GM10266 (cell line): ENCODE results near the gene ABHD16A.
A peak's percentile ranks its signal among the peaks of the same experiment; 100 is the strongest.

Source experiments
- DNase-seq: peaks from one replicate; pipeline ENCODE4 v3.0.0; 2012; ENCODE audit errors: extremely low spot score
- TF ChIP-seq, protein P1 (sequence below): IDR thresholded peaks from 2 replicates; pipeline ENCODE4 v1.5.1; 2012; ENCODE audit warnings: mild to moderate bottlenecking, low read depth; ENCODE audit not compliant: control insufficient read depth, insufficient read depth; ENCODE audit errors: missing control alignments

Gene ABHD16A

DNA sequence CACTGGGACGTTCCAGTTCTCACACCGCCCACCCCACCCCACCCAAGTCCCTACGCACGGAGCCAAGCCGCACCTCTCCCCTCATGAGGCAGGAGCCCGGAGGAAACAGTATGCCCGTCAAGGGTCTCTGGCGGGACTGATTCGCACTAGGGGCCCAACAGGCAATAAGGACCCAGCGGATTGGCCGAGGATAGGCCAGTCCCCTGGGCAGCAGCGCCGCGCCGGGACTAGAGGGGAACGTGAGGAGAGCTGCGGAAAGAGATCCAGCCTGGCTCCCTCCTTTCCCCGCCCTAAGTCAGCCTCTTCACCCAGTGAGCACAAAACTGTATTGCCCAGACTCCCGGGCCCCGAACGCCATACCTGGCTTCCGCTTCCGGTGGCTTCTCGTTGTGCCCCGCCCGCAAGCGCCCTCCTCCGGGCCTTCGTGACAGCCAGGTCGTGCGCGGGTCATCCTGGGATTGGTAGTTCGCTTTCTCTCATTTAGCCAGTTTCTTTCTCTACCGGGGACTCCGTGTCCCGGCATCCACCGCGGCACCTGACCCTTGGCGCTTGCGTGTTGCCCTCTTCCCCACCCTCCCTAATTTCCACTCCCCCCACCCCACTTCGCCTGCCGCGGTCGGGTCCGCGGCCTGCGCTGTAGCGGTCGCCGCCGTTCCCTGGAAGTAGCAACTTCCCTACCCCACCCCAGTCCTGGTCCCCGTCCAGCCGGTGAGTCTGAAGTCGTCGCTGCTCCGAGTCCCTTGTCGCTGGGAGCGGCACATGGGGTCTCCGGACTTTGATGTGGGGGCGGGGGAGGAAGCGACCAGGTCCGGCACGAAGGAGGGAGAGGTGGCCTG lies 37.4 kb downstream of the ABHD16A start, which contains the start of gene CSNK2B:
Gene CSNK2B (plus strand): TSS at position 580 of the 836 bp plus-strand sequence. CDS start 752 bp downstream, outside the sequence.
- TF ChIP-seq, protein P1, sequence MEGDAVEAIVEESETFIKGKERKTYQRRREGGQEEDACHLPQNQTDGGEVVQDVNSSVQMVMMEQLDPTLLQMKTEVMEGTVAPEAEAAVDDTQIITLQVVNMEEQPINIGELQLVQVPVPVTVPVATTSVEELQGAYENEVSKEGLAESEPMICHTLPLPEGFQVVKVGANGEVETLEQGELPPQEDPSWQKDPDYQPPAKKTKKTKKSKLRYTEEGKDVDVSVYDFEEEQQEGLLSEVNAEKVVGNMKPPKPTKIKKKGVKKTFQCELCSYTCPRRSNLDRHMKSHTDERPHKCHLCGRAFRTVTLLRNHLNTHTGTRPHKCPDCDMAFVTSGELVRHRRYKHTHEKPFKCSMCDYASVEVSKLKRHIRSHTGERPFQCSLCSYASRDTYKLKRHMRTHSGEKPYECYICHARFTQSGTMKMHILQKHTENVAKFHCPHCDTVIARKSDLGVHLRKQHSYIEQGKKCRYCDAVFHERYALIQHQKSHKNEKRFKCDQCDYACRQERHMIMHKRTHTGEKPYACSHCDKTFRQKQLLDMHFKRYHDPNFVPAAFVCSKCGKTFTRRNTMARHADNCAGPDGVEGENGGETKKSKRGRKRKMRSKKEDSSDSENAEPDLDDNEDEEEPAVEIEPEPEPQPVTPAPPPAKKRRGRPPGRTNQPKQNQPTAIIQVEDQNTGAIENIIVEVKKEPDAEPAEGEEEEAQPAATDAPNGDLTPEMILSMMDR: no peak
- DNase-seq: peak; percentile 95

- TF ChIP-seq, protein P1: no peak
- peak; percentile 83 for DNase-seq
Observed at GRCh38 chr6:31664790-31665500, 38.2 kb downstream of the ABHD16A start, which contains the start of gene GPANK1. GPANK1 (minus strand) TSS chr6:31664997; CDS start chr6:31664478, 519 bp downstream.

DNA sequence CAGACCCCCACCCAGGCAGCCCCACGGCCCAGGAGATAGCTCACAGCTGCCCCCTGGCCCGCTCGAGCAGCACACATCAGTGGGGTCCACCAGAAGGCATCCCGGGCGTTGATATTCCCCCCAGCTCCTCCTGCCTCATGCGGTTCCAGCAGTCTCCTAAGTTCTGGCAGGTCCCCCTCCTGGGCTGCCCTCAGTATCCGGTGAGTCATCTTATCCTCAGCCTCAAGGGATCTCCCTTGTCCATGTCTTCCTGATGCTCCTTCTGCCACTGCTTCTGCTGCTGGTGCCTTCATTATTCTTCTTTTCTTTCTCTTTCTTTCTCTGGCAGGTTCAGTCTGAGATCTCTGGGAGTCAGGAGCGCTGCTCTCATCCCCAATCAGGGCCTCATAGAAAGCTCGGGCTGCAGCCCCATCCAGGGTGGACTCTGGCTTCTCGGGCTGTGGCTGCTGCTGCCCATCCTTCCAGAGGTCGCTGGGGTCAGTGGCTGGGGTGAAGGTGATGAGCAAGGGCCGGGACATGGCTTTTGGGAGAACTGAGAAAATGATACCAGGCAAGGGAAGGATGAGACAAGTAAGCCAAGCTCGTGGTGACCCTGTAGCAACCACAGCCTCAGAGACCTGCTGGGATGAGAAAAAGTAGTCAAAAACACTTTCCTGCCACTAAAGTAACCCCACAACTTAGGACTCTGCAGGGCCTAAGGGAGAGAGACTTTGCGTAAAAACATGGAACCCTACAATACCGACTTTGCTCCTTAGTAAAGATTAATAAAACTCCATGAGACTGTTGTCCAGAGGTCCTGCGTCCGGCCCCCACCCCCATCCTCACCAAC lies 38.9 kb downstream of the ABHD16A start:
- TF ChIP-seq, protein P1: no peak
- no peak for DNase-seq

- TF ChIP-seq, protein P1: no peak
- no peak for DNase-seq
Observed at GRCh38 chr6:31663126-31663960, 39.8 kb downstream of the ABHD16A start.

DNA sequence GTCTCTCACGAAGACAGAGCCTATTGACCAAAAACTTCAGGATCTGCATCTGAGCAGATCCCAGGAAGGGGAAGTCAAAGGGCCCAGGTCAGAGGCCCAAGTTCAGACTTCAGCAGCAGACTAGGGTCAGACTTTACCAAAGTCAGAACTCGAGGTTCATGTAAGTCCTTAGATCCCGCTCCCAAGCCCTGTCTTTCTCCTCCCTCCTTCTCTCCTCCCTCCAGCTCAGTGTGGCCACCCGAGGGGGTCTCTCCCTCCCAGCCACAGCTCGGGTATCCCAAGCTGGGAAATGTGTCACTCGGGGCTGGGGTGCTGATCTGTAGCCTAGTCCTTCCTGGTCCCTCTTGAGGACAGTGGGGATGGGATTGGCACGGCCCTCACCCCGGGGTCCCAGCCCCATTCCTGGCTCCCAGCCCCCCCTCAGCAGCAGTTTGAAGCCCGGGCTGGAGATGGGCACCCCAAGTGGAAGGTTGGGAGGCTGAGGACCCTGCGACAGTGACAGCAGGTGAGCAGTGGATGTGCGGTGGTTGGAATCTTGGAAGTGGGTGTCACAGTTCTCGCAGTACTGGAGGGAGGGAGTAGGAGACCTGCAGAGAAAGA lies 40.9 kb downstream of the ABHD16A start:
- DNase-seq: no peak
- TF ChIP-seq, protein P1: no peak
